Right lobe of liver (tissue), 4 donors: Measurements from ENCODE around the gene S100B.

ENCODE experiments used
- POLR2A ChIP-seq: fragments of 450-650 bp; IDR thresholded peaks from one replicate; pipeline ENCODE4 v1.6.1; 2017; ENCODE audit warnings: antibody characterized with exemption, mild to moderate bottlenecking
- TF ChIP-seq, protein P1 (sequence below), 4 donors: fragments of 200-600 bp in 3 of 4; fragments of 450-650 bp in 1 of 4; IDR thresholded peaks; one replicate each; pipeline versions ENCODE4 v1.5.1 to v1.8.0; 2016 to 2022; ENCODE audit warnings: antibody characterized with exemption in 4 of 4, mild to moderate bottlenecking in 2 of 4
- donor health status: DM: no; HTN: no; CAD: no.
- donor health status: DM: no; HTN: no; CAD: no.
- donor health status: DM: no; HTN: yes; CAD: no.

DNA sequence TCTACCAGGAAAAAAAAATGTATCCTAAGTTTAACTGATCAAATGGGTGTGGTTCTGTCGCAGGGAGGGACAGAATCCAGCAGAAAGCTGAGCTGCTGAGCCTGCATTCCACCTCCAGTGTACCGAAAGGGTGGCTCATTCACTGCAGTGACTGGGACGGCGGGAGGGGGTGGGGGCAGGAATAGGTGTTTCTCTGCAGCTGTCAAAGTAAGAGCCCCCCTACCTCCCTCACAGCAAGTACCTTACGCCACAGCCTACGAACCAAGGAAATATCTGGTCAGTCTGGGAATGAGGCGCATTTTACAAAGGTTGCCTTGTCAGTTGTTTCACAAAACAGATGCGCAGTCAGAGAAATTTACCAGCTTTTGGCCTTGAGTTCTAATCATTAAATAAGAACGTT lies 1.7 kb downstream of the S100B start:
- TF ChIP-seq, protein P1, sequence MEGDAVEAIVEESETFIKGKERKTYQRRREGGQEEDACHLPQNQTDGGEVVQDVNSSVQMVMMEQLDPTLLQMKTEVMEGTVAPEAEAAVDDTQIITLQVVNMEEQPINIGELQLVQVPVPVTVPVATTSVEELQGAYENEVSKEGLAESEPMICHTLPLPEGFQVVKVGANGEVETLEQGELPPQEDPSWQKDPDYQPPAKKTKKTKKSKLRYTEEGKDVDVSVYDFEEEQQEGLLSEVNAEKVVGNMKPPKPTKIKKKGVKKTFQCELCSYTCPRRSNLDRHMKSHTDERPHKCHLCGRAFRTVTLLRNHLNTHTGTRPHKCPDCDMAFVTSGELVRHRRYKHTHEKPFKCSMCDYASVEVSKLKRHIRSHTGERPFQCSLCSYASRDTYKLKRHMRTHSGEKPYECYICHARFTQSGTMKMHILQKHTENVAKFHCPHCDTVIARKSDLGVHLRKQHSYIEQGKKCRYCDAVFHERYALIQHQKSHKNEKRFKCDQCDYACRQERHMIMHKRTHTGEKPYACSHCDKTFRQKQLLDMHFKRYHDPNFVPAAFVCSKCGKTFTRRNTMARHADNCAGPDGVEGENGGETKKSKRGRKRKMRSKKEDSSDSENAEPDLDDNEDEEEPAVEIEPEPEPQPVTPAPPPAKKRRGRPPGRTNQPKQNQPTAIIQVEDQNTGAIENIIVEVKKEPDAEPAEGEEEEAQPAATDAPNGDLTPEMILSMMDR (IDR thresholded peaks at IDR 0.05), result no peak
- TF ChIP-seq POLR2A, result no peak
